CD4-positive, alpha-beta T cell treated with Interferon gamma for 1 hour (primary cell): ENCODE measurements around the gene SH3BP4.

Experiments used
- DNase-seq: peaks from one replicate; pipeline ENCODE4 v3.0.0-alpha.2; 2020

Gene SH3BP4

DNA sequence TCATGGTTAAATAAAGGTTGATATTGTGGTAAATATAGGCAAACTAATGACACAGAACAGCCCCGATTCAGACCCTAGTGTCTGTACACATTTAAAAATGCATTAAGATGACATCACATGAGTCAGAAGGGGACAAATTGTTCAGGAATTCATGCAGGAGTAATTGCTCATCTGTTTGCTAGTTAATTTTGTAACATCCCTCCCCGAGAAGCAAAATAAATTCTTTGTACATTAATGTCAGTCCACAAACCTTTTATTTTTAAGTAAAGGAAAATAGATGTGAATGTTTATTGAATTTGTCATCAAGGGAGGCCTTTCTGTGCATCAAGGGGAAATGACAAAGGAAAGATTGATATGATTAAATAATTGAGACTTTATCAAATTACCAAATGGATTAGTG lies 69.9 kb downstream of the SH3BP4 start:
- no peak for DNase-seq

GRCh38 chr2:235024191-235024860 lies 72.5 kb downstream of the SH3BP4 start:
- DNase-seq: no peak

GRCh38 chr2:235024931-235025773 lies 73.3 kb downstream of the SH3BP4 start:
- no peak for DNase-seq

- DNase-seq: no peak
Observed at GRCh38 chr2:235025800-235026536, 74.2 kb downstream of the SH3BP4 start.

GRCh38 chr2:235026649-235027557 lies 75.1 kb downstream of the SH3BP4 start:
- DNase-seq: no peak

DNA sequence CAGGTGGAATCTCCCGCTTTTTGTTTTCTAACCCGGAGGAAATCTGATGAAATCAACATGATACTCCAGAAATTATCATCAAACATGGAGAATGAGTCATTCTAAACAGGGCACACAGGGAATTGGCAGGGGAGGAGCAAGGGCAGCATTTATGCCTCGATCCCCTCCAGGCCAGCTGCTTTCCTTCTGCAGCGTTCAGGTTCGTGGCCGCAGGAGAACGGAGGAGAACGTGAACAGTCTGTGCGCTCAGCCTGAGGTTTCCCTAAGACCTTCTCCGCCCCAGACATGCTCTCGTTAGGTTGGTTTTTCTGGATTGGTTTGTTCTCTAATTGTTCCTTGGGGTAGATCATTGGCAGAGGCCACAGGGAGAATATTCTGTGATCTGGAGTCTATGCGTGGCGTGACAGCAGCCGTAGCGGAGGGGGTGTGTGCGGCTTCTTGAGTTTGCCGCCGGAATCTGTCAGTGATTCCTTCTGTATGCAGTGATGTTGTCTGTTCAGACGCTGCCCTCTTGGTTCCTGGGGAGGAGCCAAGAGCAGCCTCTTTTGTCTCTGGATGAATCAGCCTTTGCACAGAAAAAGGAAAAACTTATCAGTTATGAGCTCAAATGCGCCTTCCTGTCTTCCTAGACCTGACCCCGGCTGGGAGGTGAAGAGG lies 75.9 kb downstream of the SH3BP4 start:
- DNase-seq: no peak

GRCh38 chr2:235028646-235029045 lies 76.8 kb downstream of the SH3BP4 start:
- DNase-seq: no peak

DNA sequence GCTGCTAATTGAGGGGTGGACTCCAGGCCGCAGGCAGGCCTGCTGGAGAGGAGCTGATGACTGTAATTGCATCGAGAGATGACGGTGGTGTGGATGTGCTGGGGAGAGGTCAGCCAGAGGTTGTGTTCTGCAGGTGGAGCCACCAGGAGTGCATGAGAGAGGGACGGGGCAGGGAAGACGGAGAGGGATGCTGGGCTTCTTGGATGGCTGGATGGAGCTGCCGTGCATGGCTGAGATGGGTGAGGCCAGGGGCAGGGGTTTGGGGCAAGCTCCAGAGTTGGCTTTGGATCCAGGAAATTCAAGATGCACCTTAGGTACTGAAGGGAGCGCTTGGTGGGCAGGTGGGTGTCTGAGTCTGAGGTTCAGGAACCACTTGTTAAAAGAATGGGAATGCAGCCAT lies 77.2 kb downstream of the SH3BP4 start:
- no peak for DNase-seq

- DNase-seq: no peak
Observed at GRCh38 chr2:235030126-235030525, 78.3 kb downstream of the SH3BP4 start.

DNA sequence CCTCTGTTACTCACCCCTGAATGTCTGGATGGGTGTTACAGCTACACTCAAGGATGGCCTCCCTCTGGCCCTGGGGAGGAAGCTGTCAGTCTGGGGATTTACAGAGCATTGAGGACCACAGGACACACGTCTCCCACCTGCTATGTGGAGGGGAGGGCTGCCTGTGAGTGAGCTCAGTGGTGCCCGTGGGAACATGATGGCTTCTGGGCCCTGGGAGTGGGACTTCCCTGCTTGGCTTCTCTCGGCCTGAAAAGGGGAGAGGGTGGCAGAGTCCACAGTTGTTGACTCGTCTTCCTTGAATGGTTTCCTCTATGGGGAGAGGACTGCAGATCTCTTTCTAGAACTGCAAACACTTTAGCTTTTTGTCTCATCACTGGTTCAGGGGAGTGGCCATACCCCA lies 79.1 kb downstream of the SH3BP4 start:
- no peak for DNase-seq

- no peak for DNase-seq
Observed at GRCh38 chr2:235031686-235032373, 80.0 kb downstream of the SH3BP4 start.

- DNase-seq: no peak
Observed at GRCh38 chr2:235032466-235032865, 80.6 kb downstream of the SH3BP4 start.

GRCh38 chr2:235032949-235033348 lies 81.1 kb downstream of the SH3BP4 start:
- DNase-seq: no peak

GRCh38 chr2:235034265-235035118 lies 82.7 kb downstream of the SH3BP4 start:
- no peak for DNase-seq

- no peak for DNase-seq
Observed at GRCh38 chr2:235037604-235038166, 85.9 kb downstream of the SH3BP4 start.

- DNase-seq: no peak
Observed at GRCh38 chr2:235041221-235041917, 89.6 kb downstream of the SH3BP4 start.

GRCh38 chr2:235041918-235042575 lies 90.2 kb downstream of the SH3BP4 start:
- DNase-seq: no peak

- DNase-seq: no peak
Observed at GRCh38 chr2:235042576-235043515, 91.0 kb downstream of the SH3BP4 start.
